Ovary (tissue), 3 donors: ENCODE measurements around the gene KIF26B.

Experiments
- EP300 ChIP-seq: sonication (generic); formaldehyde crosslinking; IDR thresholded peaks from one replicate; pipeline ENCODE4 v1.6.1; 2017; ENCODE audit warnings: antibody characterized with exemption
- TF ChIP-seq, protein P1 (sequence below), 3 donors: fragments of 450-650 bp in 2 of 3; fragments of 200-600 bp in 1 of 3; IDR thresholded peaks; one replicate each; pipeline versions ENCODE4 v1.5.1 to v1.8.0; 2016 to 2022; ENCODE audit warnings: antibody characterized with exemption in 3 of 3, mild to moderate bottlenecking in 1 of 3
- donor health status: DM: no; HTN: no; CAD: no.

DNA sequence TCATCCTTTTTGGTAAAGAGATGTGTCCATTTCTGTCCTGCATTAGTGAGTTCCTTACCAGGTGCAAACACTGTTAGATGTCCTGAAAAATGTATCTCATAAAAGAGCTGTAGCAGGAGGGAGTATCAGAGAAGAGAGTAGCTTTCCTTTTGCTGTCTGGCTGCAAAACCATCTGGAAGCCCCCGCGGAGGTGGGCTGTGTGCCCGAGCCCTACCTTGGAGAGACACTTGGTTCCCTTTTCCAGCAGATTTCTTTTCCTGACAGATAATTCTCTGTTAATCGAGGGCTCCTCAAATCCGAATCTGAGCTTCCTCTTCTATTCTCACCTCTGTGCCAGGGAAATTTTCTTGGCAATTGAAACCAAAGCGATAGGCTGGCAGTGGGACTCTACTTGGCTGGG is 53.0 kb downstream of the KIF26B start:
- no peak for TF ChIP-seq EP300
- TF ChIP-seq, protein P1, sequence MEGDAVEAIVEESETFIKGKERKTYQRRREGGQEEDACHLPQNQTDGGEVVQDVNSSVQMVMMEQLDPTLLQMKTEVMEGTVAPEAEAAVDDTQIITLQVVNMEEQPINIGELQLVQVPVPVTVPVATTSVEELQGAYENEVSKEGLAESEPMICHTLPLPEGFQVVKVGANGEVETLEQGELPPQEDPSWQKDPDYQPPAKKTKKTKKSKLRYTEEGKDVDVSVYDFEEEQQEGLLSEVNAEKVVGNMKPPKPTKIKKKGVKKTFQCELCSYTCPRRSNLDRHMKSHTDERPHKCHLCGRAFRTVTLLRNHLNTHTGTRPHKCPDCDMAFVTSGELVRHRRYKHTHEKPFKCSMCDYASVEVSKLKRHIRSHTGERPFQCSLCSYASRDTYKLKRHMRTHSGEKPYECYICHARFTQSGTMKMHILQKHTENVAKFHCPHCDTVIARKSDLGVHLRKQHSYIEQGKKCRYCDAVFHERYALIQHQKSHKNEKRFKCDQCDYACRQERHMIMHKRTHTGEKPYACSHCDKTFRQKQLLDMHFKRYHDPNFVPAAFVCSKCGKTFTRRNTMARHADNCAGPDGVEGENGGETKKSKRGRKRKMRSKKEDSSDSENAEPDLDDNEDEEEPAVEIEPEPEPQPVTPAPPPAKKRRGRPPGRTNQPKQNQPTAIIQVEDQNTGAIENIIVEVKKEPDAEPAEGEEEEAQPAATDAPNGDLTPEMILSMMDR (IDR thresholded peaks at IDR 0.05) = no peak
